ENCODE results near the gene KRTAP13-1. TPM values are rescaled to one million over a fixed set of nuclear protein-coding genes. Genes with fewer than 3 reads are reported as not detected.

The KRTAP13-1 gene, protein sequence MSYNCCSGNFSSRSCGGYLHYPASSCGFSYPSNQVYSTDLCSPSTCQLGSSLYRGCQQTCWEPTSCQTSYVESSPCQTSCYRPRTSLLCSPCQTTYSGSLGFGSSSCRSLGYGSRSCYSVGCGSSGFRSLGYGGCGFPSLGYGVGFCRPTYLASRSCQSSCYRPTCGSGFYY
- not detected for total RNA-seq
- long read RNA-seq = 0 reads

DNA sequence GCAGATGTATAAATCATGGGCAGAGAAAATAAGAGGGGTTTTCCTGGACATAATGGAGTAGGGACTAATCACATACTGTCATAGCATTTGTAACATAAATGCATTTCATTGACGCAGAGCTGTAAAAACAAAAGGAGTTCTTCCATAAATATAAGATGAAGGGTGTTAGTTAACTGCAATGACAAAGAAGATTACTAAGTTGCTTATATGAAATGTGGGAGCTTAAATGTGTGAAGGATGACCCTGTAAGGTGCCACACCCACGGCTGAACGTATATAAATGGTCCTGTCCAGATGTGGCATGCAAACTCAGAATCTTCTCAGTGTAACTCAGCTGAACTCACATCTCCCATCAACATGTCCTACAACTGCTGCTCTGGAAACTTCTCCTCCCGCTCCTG is at the start of gene KRTAP13-1:
TSS of gene KRTAP13-1 (plus strand) at position 301 of the 400 bp plus-strand sequence. CDS start at position 357, 56 bp downstream.
- Histone ChIP-seq H3K4me3 (no peak within 1 kb of the TSS), H3K27me3 (no peaks in the 10 kb centered on the region), H3K4me1 (no peaks in the 10 kb centered on the region), H3K36me3 (no peaks in the 10 kb centered on the region), H3K27ac (no peak within 1 kb of the TSS), H3K9me3 (no peaks in the 10 kb centered on the region)
- DNase-seq (no peak), ATAC-seq (no peak)
- intact Hi-C loops (cut with DNase I) = no loop called here
- WGBS (ENCODE audit: insufficient coverage, low coverage, low lambda C conversion rate, missing lambda C conversion rate) = 54% methylated on average over 4 of the region's 4 CpGs
- no peak for TF ChIP-seq POLR2A (IDR thresholded peaks at IDR 0.05)
- TF ChIP-seq, protein P1, sequence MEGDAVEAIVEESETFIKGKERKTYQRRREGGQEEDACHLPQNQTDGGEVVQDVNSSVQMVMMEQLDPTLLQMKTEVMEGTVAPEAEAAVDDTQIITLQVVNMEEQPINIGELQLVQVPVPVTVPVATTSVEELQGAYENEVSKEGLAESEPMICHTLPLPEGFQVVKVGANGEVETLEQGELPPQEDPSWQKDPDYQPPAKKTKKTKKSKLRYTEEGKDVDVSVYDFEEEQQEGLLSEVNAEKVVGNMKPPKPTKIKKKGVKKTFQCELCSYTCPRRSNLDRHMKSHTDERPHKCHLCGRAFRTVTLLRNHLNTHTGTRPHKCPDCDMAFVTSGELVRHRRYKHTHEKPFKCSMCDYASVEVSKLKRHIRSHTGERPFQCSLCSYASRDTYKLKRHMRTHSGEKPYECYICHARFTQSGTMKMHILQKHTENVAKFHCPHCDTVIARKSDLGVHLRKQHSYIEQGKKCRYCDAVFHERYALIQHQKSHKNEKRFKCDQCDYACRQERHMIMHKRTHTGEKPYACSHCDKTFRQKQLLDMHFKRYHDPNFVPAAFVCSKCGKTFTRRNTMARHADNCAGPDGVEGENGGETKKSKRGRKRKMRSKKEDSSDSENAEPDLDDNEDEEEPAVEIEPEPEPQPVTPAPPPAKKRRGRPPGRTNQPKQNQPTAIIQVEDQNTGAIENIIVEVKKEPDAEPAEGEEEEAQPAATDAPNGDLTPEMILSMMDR (IDR thresholded peaks at IDR 0.05) = no peak

DNA sequence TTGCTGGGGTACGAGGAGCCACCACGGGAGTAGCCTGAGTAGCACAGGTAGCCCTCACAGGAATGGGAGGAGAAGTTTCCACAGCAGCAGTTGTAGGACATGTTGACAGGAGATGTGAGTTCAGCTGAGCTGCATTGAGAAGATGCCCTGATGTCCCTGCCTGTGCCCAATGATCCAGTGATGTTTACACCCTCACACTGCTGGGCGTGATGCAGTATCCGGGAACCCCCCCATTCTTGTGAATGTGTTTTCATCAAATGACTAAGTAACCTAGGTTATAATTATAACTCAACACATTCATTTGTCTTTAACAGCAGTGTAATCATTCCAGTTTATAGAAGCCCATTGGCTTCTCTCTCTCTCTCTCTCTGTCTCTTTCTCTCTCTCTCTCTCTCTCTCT is 47.3 kb upstream of the KRTAP13-1 start, which contains the start of gene KRTAP23-1:
TSS of gene KRTAP23-1 (minus strand) at position 101 of the 400 bp plus-strand sequence. CDS start at position 101, 0 bp downstream.
- Histone ChIP-seq H3K9me3 (no peaks in the 10 kb centered on the region), H3K4me3 (no peak within 1 kb of the TSS), H3K36me3 (no peaks in the 10 kb centered on the region), H3K4me1 (no peaks in the 10 kb centered on the region), H3K27me3 (no peaks in the 10 kb centered on the region), H3K27ac (no peak within 1 kb of the TSS)
- ATAC-seq (no peak), DNase-seq (no peak)
- WGBS (ENCODE audit: insufficient coverage, low coverage, low lambda C conversion rate, missing lambda C conversion rate) = 20% methylated on average over 1 of the region's 4 CpGs
- TF ChIP-seq, protein P1 (IDR thresholded peaks at IDR 0.05) = no peak
- intact Hi-C loops (cut with DNase I) = loop anchor here (10.0 kb wide), 1 partner anchor 736 kb away; no protein-coding TSS in a partner anchor

DNA sequence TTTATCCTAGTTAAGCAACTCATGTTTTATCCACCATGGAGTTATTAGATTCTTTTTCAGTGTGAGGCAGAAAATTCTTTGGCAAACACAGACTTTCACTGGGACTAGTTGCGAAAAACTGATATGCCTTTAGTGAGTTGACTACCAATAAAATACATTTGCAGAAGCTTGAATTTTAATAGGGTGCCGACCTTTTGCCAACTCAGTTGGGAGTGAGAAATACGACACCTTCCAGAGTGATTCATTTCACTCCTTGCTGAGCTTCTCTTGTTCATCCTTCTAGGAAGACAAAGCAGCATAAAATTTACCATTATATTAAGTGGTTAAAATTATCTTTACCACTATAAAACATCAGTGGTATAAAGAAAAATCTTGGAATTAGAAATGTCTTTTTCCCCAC is 46.3 kb upstream of the KRTAP13-1 start:
- intact Hi-C loops (cut with DNase I) = loop anchor here (10.0 kb wide), 1 partner anchor 735 kb away; no protein-coding TSS in a partner anchor
- no peaks in the 10 kb centered on the region for H3K36me3 ChIP-seq
- H3K4me3 ChIP-seq = no peak overlapping the region
- no peaks in the 10 kb centered on the region for H3K4me1 ChIP-seq
- ATAC-seq = no peak
- no peak overlapping the region for H3K27ac ChIP-seq
- 18% methylated on average over 3 of the region's 3 CpGs for WGBS (ENCODE audit: insufficient coverage, low coverage, low lambda C conversion rate, missing lambda C conversion rate)
- H3K27me3 ChIP-seq = no peaks in the 10 kb centered on the region
- no peak for TF ChIP-seq POLR2A (IDR thresholded peaks at IDR 0.05)
- TF ChIP-seq, protein P1 (IDR thresholded peaks at IDR 0.05) = no peak
- no peak for DNase-seq
- no peaks in the 10 kb centered on the region for H3K9me3 ChIP-seq

DNA sequence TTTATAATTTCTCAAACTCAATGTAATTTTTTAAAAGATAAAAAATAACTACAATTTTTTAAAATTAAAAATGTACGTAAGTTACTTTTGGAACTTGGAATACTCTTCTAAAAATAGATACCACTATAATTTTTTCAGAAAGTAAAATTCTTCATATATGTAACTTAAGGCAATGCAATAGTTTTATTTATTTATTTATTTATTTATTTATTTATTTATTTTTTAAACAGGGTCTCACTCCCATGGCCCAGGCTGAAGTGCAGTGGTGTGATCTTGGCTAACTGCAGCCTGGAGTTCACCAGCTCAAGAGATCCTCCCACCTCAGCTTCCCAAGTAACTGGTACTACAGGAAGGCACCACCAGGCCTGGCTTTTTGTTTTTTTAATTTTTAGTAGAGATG is 44.3 kb upstream of the KRTAP13-1 start:
- no peak for ATAC-seq
- Histone ChIP-seq H3K27me3 (no peaks in the 10 kb centered on the region), H3K4me3 (no peak overlapping the region), H3K36me3 (no peaks in the 10 kb centered on the region), H3K9me3 (no peaks in the 10 kb centered on the region), H3K27ac (no peak overlapping the region), H3K4me1 (no peaks in the 10 kb centered on the region)
- intact Hi-C loops (cut with DNase I) = no loop called here
- DNase-seq = no peak
- 83% methylated on average over 1 of the region's 1 CpG for WGBS (ENCODE audit: insufficient coverage, low coverage, low lambda C conversion rate, missing lambda C conversion rate)
- no peak for TF ChIP-seq POLR2A (IDR thresholded peaks at IDR 0.05)
- TF ChIP-seq, protein P1 (IDR thresholded peaks at IDR 0.05) = no peak
